GM12864 (cell line): ENCODE results near the gene ITPRIP.
A peak's percentile ranks its signal among the peaks of the same experiment; 100 is the strongest.

ENCODE experiments used
- DNase-seq: peaks from one replicate; pipeline ENCODE4 v3.0.0-alpha.2; 2011; ENCODE audit warnings: low read depth
- H3K4me3 ChIP-seq: 2 replicates; pipeline ENCODE4 v1.5.1; 2011; ENCODE audit warnings: mild to moderate bottlenecking, low read depth, low read length, control low read depth
- CTCF ChIP-seq: IDR thresholded peaks from 2 replicates; pipeline ENCODE4 v1.5.1; 2011; ENCODE audit warnings: low read depth, mild to moderate bottlenecking, moderate library complexity, low read length, control low read depth, inconsistent platforms; ENCODE audit errors: missing control alignments

ITPRIP gene

GRCh38 chr10:104350127-104350635 lies 11.9 kb upstream of the ITPRIP start:
- no peak overlapping the region; the same call in 1 of the 2 replicates for H3K4me3 ChIP-seq
- TF ChIP-seq CTCF = peak; percentile 53
- DNase-seq = no peak

GRCh38 chr10:104349623-104350126 lies 11.4 kb upstream of the ITPRIP start:
- H3K4me3 ChIP-seq = no peak overlapping the region; the same call in 1 of the 2 replicates
- DNase-seq = no peak

GRCh38 chr10:104348601-104349000 lies 10.3 kb upstream of the ITPRIP start:
- TF ChIP-seq CTCF = no peak
- no peak overlapping the region for H3K4me3 ChIP-seq
- no peak for DNase-seq

More at GRCh38 chr10:104349623-104350126, 11.4 kb upstream of the ITPRIP start:
- TF ChIP-seq CTCF = no peak

- no peak overlapping the region for H3K4me3 ChIP-seq
- DNase-seq = no peak
- TF ChIP-seq CTCF = no peak
Measured at GRCh38 chr10:104347295-104348045, 9.2 kb upstream of the ITPRIP start.

GRCh38 chr10:104345941-104346340 lies 7.7 kb upstream of the ITPRIP start:
- DNase-seq = no peak
- no peak for TF ChIP-seq CTCF
- H3K4me3 ChIP-seq = no peak overlapping the region

GRCh38 chr10:104345515-104345914 lies 7.2 kb upstream of the ITPRIP start:
- TF ChIP-seq CTCF = no peak
- no peak for DNase-seq
- H3K4me3 ChIP-seq = no peak overlapping the region
